MV-4-11 (cell line): ENCODE measurements around the gene RNF220.

Experiments
- DNase-seq: peaks from one replicate; lab custom pipeline; 2025; lab: John Stamatoyannopoulos, UW

RNF220 gene

GRCh38 chr1:44523593-44524591, 118.8 kb downstream of the RNF220 start:
- no peak for DNase-seq

DNA sequence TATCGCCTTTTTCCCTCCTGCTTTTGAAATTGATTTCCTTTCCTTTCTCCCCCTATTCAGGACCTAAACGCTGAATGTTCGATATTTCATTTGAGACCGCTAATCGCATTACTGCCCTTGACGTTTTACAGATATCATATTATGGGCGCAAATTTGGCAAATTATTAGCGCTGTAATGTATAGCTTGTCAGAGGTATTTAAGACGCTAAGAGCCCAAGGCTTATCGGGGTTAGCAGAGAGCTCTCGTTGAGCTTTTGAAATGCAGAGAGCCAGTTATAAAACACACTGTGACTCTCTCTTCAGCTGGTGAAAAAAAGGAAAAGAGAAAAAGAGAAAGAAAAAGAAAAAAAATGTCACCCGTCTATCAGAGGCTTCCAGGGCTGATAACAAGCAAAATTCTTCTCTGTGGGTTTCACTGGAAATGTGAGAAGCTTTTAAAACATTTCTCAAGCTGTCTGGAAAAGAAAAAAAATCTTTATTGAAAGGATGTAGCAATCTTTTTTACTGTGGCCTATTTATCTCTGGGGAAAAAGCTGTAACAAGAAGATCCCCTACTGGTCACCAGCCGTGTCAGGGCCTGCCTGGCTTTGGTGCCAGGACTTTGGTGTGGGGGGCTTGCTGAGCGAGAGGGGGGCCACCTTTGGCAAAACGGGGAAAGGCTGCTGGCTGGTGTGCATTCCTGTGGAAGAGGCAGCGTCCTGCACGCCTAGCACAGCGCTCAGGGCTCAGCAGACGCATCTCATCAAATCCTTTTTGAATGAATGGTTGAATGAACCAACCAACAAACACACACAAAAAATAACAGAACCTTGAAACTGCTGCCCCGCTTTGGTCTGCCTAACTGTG, 119.8 kb downstream of the RNF220 start:
- DNase-seq: no peak

DNA sequence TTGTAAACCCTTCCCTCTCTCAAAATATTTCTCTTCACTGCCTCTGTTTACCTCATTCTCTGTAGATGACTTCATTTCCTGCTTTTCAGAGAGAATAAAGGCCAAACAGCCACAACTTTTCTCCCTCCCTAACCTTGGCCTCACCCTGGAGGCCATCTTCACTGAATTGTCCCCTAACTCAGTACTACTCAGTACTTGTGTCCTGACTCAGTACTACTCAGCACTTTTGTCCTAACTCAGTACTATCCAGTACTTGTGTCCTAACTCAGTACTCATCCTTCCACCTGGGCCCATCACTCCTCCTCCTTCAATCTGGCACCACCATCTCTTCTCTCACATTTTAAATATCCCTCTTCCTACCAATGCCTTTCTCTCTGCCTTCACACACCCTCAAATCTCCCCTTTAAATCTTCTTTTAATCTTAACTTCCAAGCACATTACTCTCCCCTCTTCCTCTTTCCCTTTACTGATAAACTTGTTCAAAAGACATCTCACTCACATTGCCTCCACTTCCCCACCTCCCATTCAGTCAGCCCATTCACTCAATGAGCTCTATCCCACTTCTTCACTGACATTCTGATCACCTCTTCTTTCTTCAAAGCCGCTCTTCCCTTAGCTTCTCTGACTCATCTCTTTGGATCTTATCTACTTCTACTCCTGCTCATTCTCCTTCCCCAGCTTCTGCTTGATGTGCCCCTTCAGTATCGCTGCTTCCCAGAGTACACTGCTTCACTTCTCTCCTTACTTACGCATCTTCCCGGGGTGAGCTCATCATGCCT, 121.4 kb downstream of the RNF220 start:
- no peak for DNase-seq

DNA sequence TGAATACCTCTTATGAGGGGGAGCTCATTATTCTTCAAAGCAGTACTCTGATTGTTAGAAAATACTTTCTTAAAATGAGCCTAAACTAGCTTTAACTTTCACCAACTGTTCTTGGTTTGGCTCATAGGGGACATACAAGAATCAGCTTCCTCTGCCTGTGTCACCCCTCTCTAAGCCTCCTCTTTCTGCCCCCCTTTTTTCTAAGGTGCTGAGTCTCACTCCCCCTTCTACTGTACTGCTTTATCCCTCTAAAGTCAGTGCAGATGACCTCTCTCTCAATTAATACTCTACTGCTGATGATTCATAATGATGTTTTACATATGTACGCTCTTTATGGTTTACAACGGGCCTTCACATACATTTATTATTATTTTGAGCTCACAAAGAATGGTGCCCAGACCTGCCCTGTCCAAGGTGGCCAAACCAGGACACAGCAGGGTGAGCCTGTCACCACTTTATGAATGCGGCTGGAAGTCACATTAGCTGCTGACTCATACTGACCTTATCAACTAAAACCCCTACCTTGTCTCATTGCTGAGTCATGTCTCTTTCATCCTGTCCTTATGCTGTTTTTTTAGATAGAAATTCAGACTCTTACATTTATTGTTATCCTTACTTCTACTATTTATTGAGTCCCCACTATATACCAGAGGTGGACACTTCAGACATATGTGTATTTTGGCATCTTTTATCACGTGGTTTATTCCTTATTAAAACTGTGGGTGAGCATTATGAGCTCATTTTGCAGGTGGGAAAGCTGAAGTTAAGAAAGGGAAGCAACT, 126.9 kb downstream of the RNF220 start:
- DNase-seq: no peak

DNA sequence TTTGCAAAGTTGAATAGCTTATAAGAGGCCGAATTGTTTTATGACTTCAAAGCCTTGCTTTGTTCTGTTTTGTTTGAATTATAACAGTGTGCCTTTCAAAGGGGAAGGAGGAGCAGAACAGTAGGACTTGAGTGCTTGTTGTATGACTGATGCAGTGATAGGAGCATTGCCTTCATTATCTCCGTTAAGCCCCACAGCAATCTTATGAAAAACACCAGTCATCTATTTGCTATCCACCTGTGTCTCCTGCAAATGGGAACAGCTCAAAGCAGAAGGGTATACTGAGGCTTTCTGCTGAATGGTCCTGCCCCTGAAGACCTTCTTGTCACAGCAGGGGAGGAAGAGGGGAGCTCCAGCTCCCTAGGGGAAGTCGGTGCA, 127.5 kb downstream of the RNF220 start:
- no peak for DNase-seq

GRCh38 chr1:44534771-44535170, 129.7 kb downstream of the RNF220 start:
- DNase-seq: no peak

DNA sequence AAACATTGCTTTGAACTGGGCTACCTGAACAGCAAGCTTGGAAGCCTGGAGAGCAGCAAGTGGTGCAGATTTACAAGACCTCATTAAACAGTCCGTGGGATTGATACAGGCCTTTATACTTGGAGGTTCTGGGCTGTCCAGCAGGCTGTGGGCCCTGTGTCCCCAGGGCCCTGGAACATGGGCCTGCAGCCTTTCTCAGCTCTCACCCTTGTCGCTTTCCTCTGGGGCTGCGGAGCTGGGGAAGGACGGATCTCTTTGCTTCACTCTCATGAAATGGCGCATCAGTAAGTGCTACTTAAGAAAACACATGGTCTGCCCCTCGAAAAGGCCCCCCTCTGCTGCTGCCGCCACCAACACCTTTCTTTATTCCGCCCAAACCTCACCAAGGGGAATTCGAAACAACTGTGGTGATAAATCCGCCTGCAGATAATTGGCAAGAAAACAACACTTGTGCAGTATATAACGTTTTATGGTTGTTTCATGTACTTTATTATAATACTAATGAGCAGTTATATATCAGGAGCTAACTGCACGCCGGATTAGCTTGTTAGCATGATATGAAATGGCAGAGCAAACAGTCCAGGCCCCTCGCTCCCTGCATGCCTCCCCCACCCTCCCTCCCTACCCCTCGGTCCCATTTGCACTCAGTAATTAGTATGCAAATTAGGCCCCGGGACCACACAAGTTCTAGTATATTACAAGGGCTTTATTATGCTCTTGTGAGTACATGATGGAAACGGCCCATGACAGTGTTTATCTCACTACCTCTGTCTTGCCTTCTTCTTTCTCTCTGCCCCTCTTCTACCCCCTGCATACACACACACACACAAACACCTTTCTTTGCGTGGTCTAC, 131.5 kb downstream of the RNF220 start:
- no peak for DNase-seq

DNA sequence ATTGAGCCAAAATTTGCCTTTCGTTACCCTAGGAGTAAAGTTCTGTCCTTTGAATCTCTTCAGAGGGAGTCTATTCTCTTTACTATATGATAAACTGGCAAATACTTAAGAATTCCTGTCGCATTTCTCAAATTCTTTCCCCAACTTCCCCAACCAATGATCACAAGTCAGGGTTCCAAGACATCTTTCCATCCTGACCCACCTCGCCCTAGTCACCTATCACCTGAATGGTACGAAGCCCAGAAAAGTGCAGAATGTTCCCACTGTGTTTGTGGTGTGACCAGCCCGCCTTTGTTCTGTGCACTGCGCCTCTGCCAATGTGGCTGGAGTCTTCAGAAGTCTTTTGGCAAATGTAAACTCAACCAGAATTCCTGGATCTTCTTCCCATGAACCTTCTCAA, 132.5 kb downstream of the RNF220 start:
- DNase-seq: no peak

DNA sequence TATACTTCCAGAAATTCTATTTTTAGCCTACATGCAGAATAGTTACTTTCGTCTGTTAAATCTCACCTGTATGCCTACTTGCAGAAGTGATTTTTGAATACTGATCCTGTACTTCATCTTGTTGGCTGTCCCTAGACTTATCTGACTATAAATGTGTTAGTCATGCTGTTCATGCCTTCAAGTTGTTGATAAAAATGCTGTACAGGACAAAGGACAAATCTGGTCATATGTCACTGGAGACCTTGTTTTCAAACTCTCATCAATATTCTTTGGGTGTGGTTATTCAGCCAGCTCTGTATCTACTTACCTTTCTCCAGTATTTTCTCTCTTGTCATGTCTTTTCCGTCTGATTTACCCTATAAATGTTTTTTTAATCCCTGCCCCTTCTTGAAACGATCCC, 132.9 kb downstream of the RNF220 start:
- no peak for DNase-seq

DNA sequence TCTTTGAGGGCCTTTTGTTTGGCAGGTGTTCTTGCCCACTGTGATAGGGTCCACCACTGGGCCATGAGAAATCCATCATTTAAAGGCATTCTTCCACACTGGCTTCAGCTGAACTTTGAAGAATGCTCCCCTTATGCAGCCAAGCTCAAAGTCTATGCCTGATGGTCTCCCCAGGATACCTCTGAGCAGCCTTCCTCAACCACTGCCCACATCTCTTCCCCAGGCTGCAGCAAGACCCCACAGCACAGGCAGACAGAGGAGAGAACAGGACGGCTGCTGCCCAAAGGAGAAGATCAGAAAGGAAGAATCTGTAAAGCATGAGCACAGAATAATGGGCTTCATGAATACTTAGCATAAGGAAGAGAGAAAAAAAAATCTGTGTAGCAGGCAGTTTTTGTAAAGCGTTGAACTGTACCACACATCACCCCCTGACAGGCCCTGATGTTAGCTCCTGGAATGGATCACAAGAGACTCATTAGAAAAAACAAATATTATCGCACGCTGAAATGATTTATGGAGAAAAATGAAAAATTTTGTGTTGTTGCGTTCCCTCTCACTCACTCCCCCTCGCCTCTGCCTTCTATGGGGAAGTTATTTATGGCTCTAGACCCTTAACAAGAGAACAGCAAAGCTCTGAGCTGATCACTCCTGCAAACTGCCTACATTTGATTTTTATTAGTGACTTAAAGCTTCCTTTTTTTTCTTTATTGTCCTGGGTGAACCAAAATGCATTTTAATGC, 135.1 kb downstream of the RNF220 start:
- no peak for DNase-seq

DNA sequence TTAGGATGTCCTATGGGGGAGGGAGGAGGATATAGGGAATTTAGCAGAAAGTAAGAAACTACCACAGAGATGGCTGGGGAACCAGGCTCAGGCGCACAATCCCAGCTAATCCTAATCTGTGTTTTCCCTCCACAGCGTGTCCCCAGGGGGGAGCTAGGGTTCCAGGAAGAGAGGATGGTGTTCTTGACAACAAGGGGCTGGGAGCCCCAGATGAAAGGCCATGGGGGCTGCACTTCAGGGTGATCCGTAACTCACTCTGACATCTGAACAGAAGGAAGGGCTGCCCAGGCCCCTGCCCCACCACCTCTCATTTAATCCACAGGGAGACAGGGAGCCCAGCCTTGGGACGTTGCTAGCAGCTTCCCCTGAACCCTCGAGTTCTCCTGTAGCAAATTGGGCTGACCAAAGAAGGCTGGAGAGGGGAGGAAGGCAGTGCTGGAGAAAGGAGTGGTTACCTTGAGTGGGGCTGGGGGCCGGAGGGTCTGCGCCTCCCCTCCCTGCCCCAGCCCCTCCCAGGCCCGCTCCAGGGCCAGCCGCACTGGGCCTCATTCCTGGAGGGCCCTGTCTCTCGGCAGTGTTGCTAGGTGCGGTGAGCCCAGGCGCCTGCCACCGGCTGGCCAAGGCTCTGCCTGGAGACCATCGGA, 137.5 kb downstream of the RNF220 start:
- no peak for DNase-seq

- DNase-seq: peak; percentile 47
These were observed 138.1 kb downstream of the RNF220 start for GRCh38 chr1:44543064-44543744.

DNA sequence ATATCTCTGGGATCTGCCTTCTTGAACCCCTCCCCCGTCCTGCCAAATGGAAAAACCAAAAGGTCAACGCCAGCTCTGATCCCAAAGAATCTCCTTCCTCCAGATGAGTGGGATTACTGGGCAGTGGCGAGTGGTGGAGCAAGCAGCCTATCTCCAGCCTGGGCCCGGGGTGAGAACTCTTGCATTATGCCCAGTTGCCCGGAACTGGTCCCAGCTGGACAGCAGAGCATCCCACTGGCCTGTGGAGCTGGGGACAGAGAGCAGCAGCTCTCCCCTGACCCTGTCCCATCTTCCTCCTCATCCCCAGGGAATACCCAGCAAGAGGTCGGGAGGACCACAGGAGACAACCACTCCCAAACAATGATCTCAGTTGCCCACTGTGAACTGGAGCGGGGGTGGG, 138.7 kb downstream of the RNF220 start:
- no peak for DNase-seq

DNA sequence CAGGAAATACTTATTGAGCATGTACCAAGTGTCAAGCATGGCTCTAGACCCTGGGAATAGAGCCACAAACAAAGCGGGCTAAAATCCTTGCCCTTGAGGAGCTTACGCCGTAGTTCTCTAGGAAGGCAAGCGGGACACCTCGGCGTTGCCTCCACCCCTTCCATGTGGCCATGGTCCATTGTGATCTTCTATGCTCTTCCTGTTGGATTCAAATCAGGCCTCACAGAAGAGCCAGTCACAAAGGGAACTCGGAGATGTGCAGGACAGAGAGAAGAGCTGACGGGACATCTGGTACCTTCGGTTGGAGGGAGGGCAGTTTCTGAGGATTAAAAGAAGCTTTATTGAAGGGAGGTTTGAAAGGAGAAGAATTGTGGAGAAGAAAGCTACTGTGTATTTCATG, 139.9 kb downstream of the RNF220 start:
- DNase-seq: no peak

GRCh38 chr1:44545961-44546360, 140.9 kb downstream of the RNF220 start:
- DNase-seq: no peak

DNA sequence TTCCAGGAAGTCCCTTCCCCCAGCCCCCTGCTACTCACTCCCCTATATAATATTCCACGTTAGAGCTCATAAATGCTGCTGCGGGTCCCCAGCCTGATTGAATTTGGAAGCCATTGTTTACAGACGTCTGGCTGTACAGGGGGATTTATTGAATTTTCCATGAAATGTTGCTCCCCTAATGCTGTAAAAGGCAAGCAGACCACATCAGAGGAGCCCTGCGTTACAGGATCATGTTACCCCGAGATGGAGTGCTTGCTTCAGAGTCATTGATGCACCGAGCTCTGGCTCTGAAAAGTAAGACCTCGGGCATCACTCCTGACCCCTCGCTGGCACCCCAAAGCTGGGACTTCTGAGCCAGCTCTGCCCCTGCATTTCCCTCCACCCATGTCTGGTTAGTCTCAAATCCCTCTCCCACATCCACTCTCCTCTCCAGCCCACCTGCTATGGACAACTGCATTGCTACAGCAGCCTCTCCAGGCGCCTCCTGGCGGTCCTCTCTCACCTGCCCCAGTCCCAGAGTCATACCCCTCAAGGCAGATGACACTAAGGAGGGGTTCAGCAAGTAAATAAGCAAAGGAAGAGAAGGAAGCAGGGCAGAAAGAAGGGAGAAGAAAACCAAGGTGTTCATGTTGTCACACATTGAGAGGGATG, 141.5 kb downstream of the RNF220 start:
- no peak for DNase-seq

- DNase-seq: no peak
These were observed 142.3 kb downstream of the RNF220 start for GRCh38 chr1:44547361-44547760.

- DNase-seq: no peak
These were observed 142.8 kb downstream of the RNF220 start for GRCh38 chr1:44547837-44548236.
